ENCODE results near the gene MMP28.

GRCh38 chr17:35734396-35734795, 61.0 kb downstream of the MMP28 start:
- TF ChIP-seq ZNF274 (IDR thresholded peaks at IDR 0.05; ENCODE audit: low read depth, low read length) = no peak
- TF ChIP-seq SUZ12 (IDR thresholded peaks at IDR 0.05; ENCODE audit: extremely low read depth, insufficient read depth, insufficient read length) = no peak
- no peak for TF ChIP-seq YY1 (IDR thresholded peaks at IDR 0.05; ENCODE audit: insufficient read depth, insufficient read length)

All from NT2/D1 (cell line).